Brain pericyte (primary cell): Measurements from ENCODE around the gene GOLGA8M.
"Not testable (repeated sequence)": the region's sequence is repeated elsewhere in the genome, so short reads cannot be mapped to it uniquely, and the experiment has no call there.

Experiments used
- DNase-seq: peaks from one replicate; pipeline ENCODE4 v3.0.0-alpha.2; 2012; ENCODE audit warnings: low read depth, low spot score

The GOLGA8M gene, protein sequence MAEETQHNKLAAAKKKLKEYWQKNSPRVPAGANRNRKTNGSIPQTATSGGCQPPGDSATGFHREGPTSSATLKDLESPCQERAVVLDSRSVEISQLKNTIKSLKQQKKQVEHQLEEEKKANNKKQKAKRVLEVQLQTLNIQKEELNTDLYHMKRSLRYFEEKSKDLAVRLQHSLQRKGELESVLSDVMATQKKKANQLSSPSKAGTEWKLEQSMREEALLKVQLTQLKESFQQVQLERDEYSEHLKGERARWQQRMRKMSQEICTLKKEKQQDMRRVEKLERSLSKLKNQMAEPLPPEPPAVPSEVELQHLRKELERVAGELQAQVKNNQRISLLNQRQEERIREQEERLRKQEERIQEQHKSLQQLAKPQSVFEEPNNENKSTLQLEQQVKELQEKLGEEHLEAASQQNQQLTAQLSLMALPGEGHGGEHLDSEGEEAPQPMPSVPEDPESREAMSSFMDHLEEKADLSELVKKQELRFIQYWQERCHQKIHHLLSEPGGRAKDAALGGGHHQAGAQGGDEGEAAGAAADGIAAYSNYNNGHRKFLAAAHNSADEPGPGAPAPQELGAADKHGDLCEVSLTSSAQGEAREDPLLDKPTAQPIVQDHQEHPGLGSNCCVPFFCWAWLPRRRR

DNA sequence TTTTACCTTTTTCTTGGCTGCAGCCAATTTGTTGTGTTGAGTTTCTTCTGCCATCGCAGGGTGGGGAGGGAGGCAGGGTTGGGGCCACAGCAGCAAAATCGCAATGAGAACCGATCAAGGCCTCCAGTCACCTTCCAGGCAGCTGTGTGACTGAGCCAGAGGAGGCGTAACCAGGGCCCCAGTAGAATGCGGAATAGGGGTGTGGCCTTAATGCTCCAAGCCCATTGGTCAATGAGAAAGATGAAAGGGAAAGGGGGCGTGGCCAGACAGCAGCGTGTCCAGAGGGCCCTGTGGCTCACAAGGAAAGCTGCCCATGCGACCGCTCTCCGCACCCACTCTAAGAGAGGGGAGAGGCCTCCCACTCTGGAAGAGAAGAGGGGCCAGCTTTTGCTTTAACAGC lies at the start of gene GOLGA8M:
Gene GOLGA8M, minus strand, starts transcription at position 152 of the 400 bp plus-strand sequence. Its CDS starts 98 bp downstream, at position 54.
- DNase-seq, result not testable (repeated sequence)

DNA sequence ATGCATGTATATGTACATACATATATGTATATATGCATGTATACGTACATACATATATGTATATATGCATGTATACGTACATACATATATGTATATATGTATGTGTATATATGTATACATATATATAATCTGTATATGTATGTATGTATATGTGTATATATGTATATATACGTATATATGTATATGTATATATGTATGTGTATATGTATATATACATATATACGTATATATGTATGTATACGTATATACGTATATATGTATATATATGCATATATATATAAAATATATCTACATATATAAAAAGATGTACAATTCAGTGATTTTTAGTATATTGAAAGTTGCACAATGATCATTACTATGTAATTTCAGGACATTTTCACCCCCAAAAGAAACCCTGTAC lies 30.7 kb upstream of the GOLGA8M start:
- not testable (repeated sequence) for DNase-seq

DNA sequence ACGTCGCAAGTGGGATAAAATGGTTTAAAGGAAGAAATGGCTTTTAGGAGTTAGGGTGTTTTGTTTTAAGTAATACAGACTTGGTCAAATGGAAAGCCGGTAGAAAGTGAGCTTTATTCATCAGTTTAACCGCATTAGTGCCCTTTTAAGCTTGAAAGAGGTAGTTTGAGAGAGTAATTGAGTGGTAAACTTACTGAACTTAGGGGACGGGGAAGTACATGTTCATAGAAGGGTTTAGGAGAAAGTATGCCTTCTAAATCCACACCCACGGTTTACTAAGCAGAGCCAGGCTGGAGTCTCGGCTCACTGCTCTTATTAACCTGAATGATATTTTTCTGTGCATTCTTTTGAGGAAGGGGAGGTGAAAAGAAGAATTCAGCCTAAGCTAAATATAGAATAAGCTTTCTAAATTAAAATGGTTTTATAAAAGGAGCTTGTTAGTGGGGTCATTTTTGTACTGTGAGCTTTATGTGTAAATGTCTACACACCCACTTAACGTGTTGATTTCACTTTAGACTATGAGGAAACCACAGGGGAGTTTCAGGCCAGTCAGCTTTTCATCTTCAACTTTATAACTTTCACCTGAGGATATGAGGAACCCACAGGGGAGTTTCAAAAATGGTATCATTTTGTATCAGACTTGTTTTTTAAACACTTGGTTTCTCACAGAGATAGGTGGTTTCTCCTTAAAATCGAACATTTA lies 26.5 kb upstream of the GOLGA8M start:
- not testable (repeated sequence) for DNase-seq

DNA sequence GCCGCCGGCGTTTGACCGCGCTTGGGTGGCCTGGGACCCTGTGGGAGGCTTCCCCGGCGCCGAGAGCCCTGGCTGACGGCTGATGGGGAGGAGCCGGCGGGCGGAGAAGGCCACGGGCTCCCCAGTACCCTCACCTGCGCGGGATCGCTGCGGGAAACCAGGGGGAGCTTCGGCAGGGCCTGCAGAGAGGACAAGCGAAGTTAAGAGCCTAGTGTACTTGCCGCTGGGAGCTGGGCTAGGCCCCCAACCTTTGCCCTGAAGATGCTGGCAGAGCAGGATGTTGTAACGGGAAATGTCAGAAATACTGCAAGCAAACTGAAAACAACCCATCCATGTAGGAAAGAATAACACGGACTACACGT lies 26.0 kb upstream of the GOLGA8M start:
- not testable (repeated sequence) for DNase-seq

DNA sequence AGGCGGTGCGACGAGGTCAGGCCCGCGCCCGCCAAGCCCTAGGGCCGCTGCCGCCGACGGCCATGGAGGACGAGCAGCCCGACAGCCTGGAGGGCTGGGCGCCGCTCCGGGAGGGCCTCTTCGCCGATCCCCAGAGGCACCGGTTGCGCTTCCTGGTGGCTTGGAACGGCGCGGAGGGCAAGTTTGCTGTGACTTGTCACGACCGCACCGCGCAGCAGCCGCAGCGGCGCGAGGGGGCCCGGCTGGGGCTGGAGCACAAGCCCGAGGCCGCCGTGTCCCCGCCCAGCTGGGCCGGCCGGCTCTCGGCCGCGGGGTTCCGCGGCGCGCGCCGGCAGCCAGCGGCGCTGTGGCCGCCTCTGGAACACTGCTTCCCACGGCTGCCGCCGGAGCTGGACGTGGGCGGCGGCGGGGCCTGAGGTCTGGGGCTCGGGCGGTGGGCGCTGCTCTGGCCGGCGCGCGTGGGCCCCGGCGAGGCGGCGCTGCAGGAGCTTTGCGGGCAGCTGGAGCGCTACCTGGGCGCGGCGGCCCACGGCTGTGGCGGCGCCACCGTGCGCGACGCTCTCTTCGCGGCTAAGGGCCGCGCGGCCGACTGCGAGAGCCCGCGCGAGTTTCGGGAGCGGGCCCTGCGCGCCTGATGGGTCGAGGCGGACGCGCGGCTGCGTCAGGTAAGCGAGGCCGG lies 25.4 kb upstream of the GOLGA8M start:
- not testable (repeated sequence) for DNase-seq

DNA sequence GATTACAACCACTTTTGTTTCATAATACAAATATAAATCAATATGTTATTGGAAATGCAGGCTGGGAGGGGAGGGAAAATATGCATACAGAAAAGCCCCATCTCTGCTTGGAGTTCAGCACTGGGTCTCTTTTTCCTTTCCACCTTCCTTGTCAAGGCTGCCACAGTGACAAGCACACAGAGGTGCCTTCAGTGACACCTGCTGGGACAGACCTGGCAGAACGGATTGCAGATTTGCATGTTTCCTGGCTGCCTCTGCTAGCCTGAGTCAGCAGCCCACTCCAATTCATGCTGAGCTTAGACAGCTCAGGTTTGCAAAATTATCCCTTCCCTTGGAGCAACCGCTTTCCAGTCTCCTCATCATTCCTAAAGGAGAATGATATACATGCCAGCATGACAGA lies 15.8 kb upstream of the GOLGA8M start:
- DNase-seq, result not testable (repeated sequence)

DNA sequence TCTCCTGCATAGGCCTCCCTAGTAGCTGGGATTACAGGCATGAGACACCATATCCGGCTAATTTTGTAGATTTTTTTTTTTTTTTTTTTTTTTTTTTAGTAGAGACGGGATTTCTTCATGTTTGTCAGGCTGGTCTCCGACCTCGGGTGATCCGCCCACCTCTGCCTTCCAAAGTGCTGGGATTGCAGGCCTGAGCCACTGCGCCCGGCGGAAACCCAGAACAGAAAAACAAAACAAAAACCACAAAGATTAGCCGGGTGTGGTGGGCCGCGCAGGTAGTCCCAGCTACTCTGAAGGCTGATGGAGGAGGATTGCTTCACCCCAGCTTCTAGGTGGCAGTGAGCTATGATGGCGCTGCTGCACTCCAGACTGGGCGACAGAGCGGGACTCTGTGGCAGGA lies 14.8 kb upstream of the GOLGA8M start:
- not testable (repeated sequence) for DNase-seq

DNA sequence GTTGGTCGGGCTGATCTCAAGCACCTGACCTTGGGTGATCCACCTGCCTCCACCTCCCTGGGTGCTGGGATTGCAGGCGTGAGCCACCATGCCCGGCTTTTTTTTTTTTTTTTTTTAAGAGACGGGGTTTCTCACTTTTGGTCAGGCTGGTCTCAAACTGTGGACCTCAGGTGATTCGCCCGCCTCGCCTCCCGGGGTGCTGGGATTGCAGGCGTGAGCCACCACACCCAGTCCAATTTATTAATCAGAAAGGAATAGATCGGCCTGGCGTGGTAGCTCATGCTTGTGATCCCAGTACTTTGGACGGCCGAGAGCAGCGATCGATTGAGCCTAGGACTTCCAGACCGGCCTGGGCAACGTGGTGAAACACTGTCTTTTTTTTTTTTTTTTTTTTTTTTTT lies 13.9 kb upstream of the GOLGA8M start:
- DNase-seq, result no peak

DNA sequence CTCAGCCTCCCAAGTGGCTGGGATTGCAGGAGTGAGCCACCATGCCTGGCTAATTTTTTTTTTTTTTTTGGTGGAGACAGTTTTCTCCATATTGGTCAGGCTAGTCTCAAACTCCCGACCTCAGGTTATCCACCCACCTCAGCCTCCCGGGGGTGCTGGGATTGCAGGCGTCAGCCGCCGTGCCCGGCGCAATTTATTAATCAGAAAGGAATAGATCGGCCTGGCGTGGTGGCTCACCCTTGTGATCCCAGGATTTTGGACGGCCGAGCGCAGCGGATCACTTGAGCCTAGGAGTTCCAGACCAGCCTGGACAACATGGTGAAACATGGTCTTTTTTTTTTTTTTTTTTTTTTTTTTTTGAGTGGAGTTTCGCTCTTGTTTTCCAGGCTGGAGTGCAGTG lies 13.3 kb upstream of the GOLGA8M start:
- no peak for DNase-seq

DNA sequence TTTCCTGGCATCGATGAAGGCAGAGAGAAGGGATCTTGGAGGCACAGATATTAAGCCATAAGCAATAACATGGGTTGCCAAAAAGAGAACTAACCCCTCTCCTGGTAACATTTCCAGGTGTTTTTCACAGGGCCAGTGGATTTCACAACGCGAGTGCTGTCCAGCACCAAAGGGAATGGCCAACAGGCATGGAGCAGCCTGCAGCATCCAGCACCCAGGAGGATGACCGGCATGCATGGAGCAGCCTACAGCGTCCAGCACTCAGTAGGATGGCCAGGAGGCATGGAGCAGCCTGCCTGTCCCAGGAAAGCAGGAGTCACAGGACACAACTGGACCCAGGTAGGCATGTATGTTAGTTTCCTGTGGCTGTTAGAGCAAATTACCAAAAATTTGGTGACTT lies 11.8 kb upstream of the GOLGA8M start:
- DNase-seq, result not testable (repeated sequence)

DNA sequence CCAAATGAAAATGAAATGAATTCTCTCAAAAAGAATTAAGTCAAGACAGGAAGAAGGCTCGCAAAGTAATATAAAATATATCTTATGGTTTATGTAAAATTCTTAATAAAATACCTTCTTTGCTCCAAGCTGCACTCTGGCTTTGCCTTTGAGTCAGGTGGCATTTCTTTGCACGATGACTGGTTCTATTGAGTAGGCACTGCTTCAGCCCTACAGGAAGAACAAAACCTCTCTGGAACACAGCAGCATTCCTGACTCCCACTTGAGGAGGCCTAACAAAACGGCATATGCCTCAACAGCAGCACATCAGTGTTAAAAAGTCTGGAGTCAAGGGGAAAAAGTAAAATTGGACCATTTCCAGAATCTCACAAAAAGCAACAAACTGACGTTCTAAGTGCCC lies 7.4 kb upstream of the GOLGA8M start:
- not testable (repeated sequence) for DNase-seq

DNA sequence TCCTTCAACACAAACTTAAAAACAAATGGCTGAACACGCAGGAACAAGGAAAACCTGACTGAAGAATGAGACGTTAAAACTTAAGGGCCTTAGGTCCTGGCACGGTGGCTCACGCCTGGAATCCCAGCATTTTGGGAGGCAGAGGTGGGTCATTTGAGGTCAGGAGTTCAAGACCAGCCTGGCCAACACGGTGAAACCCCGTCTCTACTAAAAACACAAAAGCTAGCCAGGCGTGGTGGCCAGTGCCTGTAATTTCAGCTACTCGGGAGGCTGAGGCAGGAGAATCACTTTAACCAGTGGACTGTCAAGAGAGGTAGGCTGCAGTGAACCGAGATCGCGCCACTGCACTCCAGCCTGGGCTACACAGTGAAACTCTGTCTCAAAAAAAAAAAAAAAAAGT lies 6.4 kb upstream of the GOLGA8M start:
- DNase-seq, result not testable (repeated sequence)

DNA sequence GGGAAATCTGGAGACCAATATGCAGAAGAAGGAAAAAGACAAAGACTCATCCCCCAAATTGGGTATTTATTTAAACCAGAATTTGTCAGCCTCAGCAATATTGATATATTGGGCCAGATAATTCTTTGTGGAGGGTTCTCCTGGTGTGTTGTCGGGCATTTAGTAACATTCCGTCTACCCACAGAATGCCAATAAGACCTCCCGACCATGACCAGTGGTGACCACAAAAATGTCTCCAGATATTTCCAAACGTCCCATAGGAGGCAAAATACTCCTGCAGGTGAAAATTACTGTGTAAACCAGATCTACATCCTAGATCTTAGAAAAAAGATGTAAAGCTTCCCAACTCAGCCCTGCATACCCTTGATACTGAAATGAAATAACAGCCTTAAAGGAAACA lies 2.0 kb upstream of the GOLGA8M start:
- DNase-seq, result not testable (repeated sequence)

DNA sequence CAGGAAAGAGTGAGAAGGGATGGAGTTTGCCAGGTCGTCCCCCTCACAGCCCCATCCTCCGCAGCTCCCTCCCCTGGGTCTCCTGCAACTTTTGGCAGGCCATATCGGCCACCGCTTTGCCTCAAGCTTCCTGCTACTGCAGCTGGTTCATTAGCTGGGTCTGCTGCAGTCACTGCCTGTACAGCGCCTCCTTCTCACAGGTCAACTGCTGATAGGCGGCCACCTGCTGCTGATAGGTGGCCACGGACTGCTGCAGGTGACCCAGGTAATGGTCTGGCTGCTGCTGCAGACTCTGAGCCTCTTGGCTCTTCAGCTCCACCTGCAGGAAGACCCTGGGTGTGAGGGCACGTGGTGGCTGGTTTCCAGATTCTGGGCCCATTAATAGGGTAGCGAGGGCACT lies 8.3 kb downstream of the GOLGA8M start:
- DNase-seq, result not testable (repeated sequence)

DNA sequence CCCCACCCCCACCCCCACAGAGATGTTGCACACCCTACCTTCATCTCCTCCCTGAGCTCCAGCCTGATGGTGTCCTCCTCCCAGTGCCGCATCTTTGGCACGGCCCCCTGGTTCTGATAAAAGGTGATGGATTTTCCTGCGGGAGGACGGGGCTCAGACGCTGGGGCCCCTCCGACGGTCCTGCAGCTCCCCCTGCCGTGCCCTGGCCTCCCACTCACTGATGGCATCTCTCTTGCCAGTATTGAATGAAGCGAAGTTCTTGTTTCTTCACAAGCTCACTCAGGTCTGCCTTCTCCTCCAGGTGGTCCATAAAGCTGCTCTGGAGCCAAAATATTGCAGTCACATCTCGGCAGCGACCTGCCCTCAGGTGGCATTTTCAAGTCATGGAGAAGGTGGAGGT lies 9.8 kb downstream of the GOLGA8M start:
- DNase-seq, result not testable (repeated sequence)

DNA sequence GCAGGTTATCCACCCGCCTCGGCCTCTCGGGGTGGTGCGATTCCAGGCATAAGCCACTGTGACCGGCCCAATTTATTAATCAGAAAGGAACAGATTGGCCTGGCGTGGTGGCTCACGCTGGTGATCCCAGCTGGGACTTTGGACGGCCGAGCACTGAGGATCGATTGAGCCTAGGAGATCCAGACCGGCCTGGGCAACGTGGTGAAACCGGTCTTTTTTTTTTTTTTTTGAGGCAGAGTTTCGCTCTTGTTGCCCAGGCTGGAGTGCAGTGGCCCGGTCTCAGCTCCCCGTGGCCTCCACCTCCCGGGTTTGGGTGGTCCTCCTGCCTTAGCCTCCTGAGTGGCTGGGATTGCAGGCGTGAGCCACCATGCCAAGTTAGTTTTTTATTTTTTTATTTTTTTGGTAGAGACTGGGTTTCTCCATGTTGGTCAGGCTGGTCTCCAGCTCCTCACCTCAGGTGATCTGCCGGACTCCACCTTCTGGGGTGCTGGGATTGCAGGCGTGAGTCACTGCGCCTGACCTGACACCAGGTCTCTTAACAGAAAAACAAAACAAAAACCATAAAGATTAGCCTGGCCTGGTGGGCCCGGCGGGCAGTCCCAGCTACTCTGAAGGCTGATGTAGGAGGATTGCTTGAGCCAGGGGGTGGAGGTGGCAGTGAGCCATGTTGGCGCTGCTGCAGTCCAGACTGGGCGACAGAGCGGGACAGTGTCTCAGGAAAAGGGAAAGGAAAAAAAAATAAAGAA lies 18.0 kb downstream of the GOLGA8M start:
- not testable (repeated sequence) for DNase-seq

DNA sequence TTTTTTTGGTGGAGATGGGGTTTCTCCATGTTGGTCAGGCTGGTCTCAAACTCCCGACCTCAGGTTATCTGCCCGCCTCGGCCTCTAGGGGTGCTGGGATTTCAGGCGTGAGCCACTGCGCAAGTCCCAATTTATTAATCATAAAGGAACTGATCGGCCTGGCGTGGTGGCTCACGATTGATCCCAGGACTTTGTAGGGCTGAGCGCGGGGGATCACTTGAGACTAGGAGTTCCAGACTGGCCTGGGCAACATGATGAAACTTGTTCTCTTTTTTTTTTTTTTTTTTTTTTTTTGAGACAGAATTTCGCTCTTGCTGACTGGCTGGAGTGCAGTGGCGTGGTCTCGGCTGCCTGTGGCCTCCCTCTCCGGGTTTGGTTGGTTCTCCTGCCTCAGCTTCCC lies 19.2 kb downstream of the GOLGA8M start:
- not testable (repeated sequence) for DNase-seq

DNA sequence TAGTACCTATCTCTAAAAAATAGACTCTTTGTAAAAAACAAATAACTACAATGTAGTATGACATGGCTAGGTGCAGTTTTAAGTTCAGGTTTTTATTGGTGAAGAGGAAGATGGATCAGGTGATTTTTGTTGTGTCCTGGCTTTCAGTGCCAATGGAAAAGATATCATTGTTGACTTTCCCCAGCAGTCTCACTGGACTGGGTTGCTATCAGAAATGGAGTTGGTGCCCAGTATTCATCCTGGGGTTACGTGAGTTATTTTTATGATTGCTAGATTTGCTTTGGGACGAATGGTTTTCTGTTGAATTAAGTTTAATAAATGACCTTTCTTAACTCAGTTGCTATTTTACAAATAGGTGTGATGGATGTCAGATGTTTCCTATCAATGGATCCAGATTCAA lies 38.7 kb downstream of the GOLGA8M start:
- DNase-seq, result not testable (repeated sequence)

DNA sequence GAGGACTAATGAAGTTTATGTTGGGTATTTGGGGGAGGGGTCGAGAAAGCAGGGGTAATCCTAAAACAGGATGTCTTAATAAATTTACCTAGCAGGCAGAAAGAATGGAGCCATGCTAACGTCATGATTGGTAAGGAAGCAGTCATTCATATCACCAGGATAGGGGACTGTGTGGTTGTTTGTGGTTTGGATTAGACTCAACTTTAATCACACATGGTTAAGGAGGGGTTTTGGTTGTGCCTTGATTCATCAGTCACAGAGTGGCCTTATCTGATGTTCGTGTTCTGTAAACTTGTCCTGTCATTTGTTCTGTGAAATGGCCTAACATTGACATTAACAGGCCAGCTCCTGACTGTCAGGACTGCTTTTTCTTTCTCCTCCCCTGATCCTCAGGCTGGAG lies 40.1 kb downstream of the GOLGA8M start:
- not testable (repeated sequence) for DNase-seq

DNA sequence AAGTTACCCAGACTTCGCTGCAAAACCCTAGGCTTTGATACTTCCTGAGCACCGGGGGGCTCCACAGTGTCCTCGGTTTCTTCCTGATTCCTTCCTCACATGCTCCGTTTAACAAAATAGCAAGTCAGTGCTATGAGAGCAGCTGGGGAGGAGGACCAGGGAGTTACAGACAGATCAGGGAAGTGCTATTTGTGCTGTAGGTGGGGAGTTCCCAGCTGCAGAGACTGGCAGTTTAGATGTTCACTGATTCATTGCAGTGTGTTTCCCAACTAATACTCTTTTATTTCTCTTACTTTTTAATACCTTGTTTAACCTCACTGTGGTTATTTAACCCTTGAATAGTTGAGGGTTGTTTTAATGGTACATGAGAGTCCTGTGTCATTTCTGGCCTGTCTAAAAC lies 45.8 kb downstream of the GOLGA8M start:
- DNase-seq, result not testable (repeated sequence)

DNA sequence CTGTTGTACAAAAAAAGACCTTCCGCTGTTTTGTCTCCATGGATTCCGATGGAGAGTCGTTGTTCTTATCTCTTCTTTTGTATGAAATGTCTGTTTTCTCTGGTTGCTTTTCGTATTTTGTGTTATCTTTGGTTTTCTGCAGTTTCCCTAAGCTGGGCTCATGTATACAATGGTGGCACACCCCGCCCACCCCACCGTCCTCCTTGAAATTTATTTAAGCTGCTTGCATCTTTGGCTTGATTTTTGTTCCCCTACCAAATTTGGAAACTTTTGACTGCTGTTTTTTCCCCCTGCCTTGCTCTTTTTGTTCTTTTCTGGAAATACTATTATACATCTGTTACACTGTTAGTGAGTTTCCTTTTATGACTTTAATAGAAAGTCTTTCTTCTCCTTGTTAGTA lies 47.6 kb downstream of the GOLGA8M start:
- not testable (repeated sequence) for DNase-seq
